DND-41 (cell line): ENCODE results near the gene ARVCF.

Source experiments
- CTCF ChIP-seq: IDR thresholded peaks from 2 replicates; pipeline ENCODE4 v1.5.1; 2012; ENCODE audit warnings: borderline replicate concordance, low read length, moderate library complexity, mild to moderate bottlenecking; ENCODE audit not compliant: poor library complexity, severe bottlenecking; ENCODE audit errors: extremely low read depth
- EZH2 ChIP-seq: IDR thresholded peaks from 3 replicates; pipeline ENCODE4 v1.6.1; 2012; ENCODE audit warnings: borderline replicate concordance, low read depth, mild to moderate bottlenecking, moderate library complexity, low read length, inconsistent platforms; ENCODE audit not compliant: severe bottlenecking

GRCh38 chr22:20016734-20017621, at the start of gene ARVCF:
- TF ChIP-seq CTCF (no peak), EZH2 (no peak)
